Measurements from ENCODE around the gene GAB3. TPM values are rescaled to one million over a fixed set of nuclear protein-coding genes. Genes with fewer than 3 reads are reported as not detected.

Gene GAB3
- polyA plus RNA-seq, 2 of the 4 experiments (the other 2 are of a cell fraction), result 0.13 to 0.39 TPM

- Histone ChIP-seq H3K4me3 (no peak overlapping the region), H3K4me1 (no peaks in the 10 kb centered on the region), H3K27ac (no peak overlapping the region), H3K4me2 (no peak overlapping the region), H3K9me3 (no peaks in the 10 kb centered on the region)
- no peak for DNase-seq (ENCODE audit: low read depth in 1 of 2, low spot score in 1 of 2)
- no peak for ATAC-seq
- no peak for FAIRE-seq
- POLR2A ChIA-PET, result no interaction called here
- CTCF ChIA-PET, result no interaction called here
- WGBS (ENCODE audit: missing lambda C conversion rate), result 51% methylated on average over 7 of the region's 7 CpGs
- TF ChIP-seq FOSB (CRISPR knock-in tag; IDR thresholded peaks at IDR 0.05) (no peak), RNF2 (IDR thresholded peaks at IDR 0.05; ENCODE audit: borderline replicate concordance, low read depth) (no peak), CBX2 (IDR thresholded peaks at IDR 0.05; ENCODE audit: borderline replicate concordance, low read depth) (no peak), JUN (IDR thresholded peaks at IDR 0.05) (no peak), HOXB13 (CRISPR knock-in tag; IDR thresholded peaks at IDR 0.05; ENCODE audit: low read depth) (no peak), MAZ (IDR thresholded peaks at IDR 0.05; ENCODE audit: borderline replicate concordance, low read depth, low read length) (no peak), MYC (IDR thresholded peaks at IDR 0.05; ENCODE audit: borderline replicate concordance, low read length) (no peak), SREBF2 (IDR thresholded peaks at IDR 0.05) (no peak), TP53 (CRISPR knock-in tag; IDR thresholded peaks at IDR 0.05) (no peak), BCL3 (IDR thresholded peaks at IDR 0.05) (no peak), CHD4 (IDR thresholded peaks at IDR 0.05; ENCODE audit: borderline replicate concordance) (no peak), GATA3 (IDR thresholded peaks at IDR 0.05; ENCODE audit: borderline replicate concordance) (no peak), SMC3 (IDR thresholded peaks at IDR 0.05) (no peak), CTCF (IDR thresholded peaks at IDR 0.05) (no peak), JUNB (IDR thresholded peaks at IDR 0.05) (no peak), RFX5 (IDR thresholded peaks at IDR 0.05) (no peak), CBX8 (IDR thresholded peaks at IDR 0.05) (no peak), PHF8 (IDR thresholded peaks at IDR 0.05; ENCODE audit: borderline replicate concordance, low read depth) (no peak), ESRRA (IDR thresholded peaks at IDR 0.05; ENCODE audit: borderline replicate concordance, low read length) (no peak), ZSCAN20 (CRISPR knock-in tag; IDR thresholded peaks at IDR 0.05) (no peak)
Measured at GRCh38 chrX:154661899-154662298, 89.0 kb downstream of the GAB3 start.

GRCh38 chrX:154661170-154661569 lies 89.7 kb downstream of the GAB3 start:
- FAIRE-seq (no peak), ATAC-seq (no peak), DNase-seq (ENCODE audit: low read depth in 1 of 2, low spot score in 1 of 2) (no peak)
- H3K4me3 ChIP-seq, result no peak overlapping the region
- H3K9me3 ChIP-seq, result no peaks in the 10 kb centered on the region
- H3K4me1 ChIP-seq, result no peaks in the 10 kb centered on the region
- H3K4me2 ChIP-seq, result no peak overlapping the region
- H3K27ac ChIP-seq, result no peak overlapping the region
- CTCF ChIA-PET, result no interaction called here
- POLR2A ChIA-PET, result no interaction called here
- WGBS (ENCODE audit: missing lambda C conversion rate), result 69% methylated on average over 4 of the region's 4 CpGs
- TF ChIP-seq ZFP36 (IDR thresholded peaks at IDR 0.05; ENCODE audit: borderline replicate concordance, partially characterized antibody), result no peak
- no peak for TF ChIP-seq RNF2 (IDR thresholded peaks at IDR 0.05; ENCODE audit: borderline replicate concordance, low read depth)
- no peak for TF ChIP-seq REST (IDR thresholded peaks at IDR 0.05)
- TF ChIP-seq CHD4 (IDR thresholded peaks at IDR 0.05; ENCODE audit: borderline replicate concordance), result no peak
- no peak for TF ChIP-seq FOXS1 (CRISPR knock-in tag; IDR thresholded peaks at IDR 0.05)
- no peak for TF ChIP-seq MYC (IDR thresholded peaks at IDR 0.05; ENCODE audit: borderline replicate concordance, low read length)
- TF ChIP-seq ZSCAN20 (CRISPR knock-in tag; IDR thresholded peaks at IDR 0.05), result no peak
- no peak for TF ChIP-seq KDM1A (IDR thresholded peaks at IDR 0.05; ENCODE audit: low read depth)
- no peak for TF ChIP-seq JUN (IDR thresholded peaks at IDR 0.05)
- no peak for TF ChIP-seq RCOR1 (IDR thresholded peaks at IDR 0.05; ENCODE audit: low read depth, low read length)
- TF ChIP-seq HMGXB4 (CRISPR knock-in tag; IDR thresholded peaks at IDR 0.05; ENCODE audit: borderline replicate concordance), result no peak
- no peak for TF ChIP-seq USF2 (IDR thresholded peaks at IDR 0.05)
- TF ChIP-seq ELK1 (IDR thresholded peaks at IDR 0.05; ENCODE audit: low read depth, low read length), result no peak

All from A549 (cell line).